HG02678 (cell line): ENCODE data around the gene TRIM10.
"Not testable (repeated sequence)": the region's sequence is repeated elsewhere in the genome, so short reads cannot be mapped to it uniquely, and the experiment has no call there.

Experiments
- ATAC-seq: cut with Tn5 transposase; IDR thresholded peaks from one replicate; pipeline ENCODE4 v1.9.1; 2021; ENCODE audit warnings: mild to moderate bottlenecking, moderate library complexity; ENCODE audit not compliant: unreplicated experiment

The TRIM10 gene

GRCh38 chr6:30154709-30155519 lies 6.1 kb downstream of the TRIM10 start:
- no peak for ATAC-seq

GRCh38 chr6:30154061-30154460 lies 7.0 kb downstream of the TRIM10 start:
- ATAC-seq = no peak

GRCh38 chr6:30152910-30153610 lies 8.0 kb downstream of the TRIM10 start:
- no peak for ATAC-seq

- ATAC-seq = no peak
These were observed 8.9 kb downstream of the TRIM10 start for GRCh38 chr6:30152016-30152673.

GRCh38 chr6:30151580-30151979 lies 9.4 kb downstream of the TRIM10 start:
- ATAC-seq = no peak

GRCh38 chr6:30150671-30151395 lies 10.2 kb downstream of the TRIM10 start:
- no peak for ATAC-seq

- ATAC-seq = no peak
These were observed 11.0 kb downstream of the TRIM10 start for GRCh38 chr6:30149858-30150550.

GRCh38 chr6:30149234-30149633 lies 11.8 kb downstream of the TRIM10 start:
- no peak for ATAC-seq

GRCh38 chr6:30147096-30147495 lies 13.9 kb downstream of the TRIM10 start:
- no peak for ATAC-seq

GRCh38 chr6:30145818-30146217 lies 15.2 kb downstream of the TRIM10 start:
- ATAC-seq = no peak

GRCh38 chr6:30144811-30145210 lies 16.2 kb downstream of the TRIM10 start:
- no peak for ATAC-seq

- ATAC-seq = no peak
These were observed 17.2 kb downstream of the TRIM10 start for GRCh38 chr6:30143780-30144179.

- ATAC-seq = no peak
These were observed 18.3 kb downstream of the TRIM10 start for GRCh38 chr6:30142665-30143064.

GRCh38 chr6:30140240-30140639 lies 20.8 kb downstream of the TRIM10 start:
- not testable (repeated sequence) for ATAC-seq

GRCh38 chr6:30136570-30137286 lies 24.3 kb downstream of the TRIM10 start:
- no peak for ATAC-seq

- ATAC-seq = no peak
These were observed 25.3 kb downstream of the TRIM10 start, which contains the start of gene TRIM40 for GRCh38 chr6:30135757-30136156. TRIM40 (plus strand) TSS chr6:30136140; CDS start chr6:30137037, 897 bp downstream.

GRCh38 chr6:30135147-30135546 lies 25.9 kb downstream of the TRIM10 start:
- ATAC-seq = no peak

- ATAC-seq = no peak
These were observed 29.0 kb downstream of the TRIM10 start for GRCh38 chr6:30131947-30132497.
